ENCODE data around the gene ZNF837. TPM values are rescaled to one million over a fixed set of nuclear protein-coding genes. Genes with fewer than 3 reads are reported as not detected.

ZNF837 gene
- total and polyA plus RNA-seq, 2 of the 13 experiments (the other 11 are each of a cell fraction or from before 2014, with no cell fraction given), result 0.29 to 1.3 TPM

DNA sequence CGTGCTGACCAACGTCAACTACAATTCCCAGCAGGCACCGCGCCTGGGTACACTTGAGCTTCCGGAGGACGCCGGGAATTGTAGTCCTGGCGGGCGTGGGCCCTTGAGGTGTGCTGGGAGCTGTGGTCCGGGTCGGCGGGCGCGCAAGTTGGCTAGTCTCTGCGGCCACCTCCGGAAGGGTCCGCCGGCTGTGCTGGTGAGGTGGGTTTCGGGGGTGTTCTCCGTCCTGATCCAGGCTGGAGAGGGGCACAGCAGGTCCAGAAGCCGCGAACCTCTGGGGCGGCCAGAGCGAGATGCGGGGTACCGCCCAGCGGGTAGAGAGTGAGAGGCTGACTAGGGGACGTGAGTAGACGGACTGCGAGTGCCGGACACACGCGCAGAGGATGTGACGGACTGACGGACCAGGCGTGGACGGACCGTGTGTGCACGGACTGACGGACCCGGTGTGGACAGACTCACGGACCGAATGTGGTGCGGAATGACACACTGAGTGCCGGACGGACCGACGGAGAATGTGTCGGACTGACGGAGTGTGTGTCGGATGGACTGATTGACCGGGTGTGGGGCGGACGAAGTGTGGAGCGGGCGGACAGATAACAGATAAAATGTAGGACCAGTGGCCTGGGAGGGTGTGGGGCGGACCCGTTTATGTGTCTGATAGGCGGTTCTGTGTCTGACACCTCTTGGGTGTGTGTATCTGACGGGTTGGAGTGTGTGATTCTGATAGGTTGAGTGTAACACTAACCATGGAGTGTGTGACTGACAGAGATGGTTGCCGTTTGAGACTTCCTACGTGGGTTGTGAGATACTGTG lies 53.7 kb downstream of the ZNF837 start, which contains the start of gene ZSCAN22 (continued):
- TF ChIP-seq ZNF652 (CRISPR knock-in tag; IDR thresholded peaks at IDR 0.05; ENCODE audit: borderline replicate concordance, low read depth), result 0 out of 2 replicates have a peak, but pooled peaks have one; percentile 24
- peak; percentile 87 for TF ChIP-seq ZNF772 (CRISPR knock-in tag; IDR thresholded peaks at IDR 0.05)
- TF ChIP-seq ZNF205 (CRISPR knock-in tag; IDR thresholded peaks at IDR 0.05), result no peak
- TF ChIP-seq, protein P1, sequence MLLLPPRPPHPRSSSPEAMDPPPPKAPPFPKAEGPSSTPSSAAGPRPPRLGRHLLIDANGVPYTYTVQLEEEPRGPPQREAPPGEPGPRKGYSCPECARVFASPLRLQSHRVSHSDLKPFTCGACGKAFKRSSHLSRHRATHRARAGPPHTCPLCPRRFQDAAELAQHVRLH (CRISPR knock-in tag; IDR thresholded peaks at IDR 0.05; ENCODE audit: borderline replicate concordance, low read depth), result peak; percentile 67; the same call in 1 of the 2 replicates
- TF ChIP-seq, protein P2, sequence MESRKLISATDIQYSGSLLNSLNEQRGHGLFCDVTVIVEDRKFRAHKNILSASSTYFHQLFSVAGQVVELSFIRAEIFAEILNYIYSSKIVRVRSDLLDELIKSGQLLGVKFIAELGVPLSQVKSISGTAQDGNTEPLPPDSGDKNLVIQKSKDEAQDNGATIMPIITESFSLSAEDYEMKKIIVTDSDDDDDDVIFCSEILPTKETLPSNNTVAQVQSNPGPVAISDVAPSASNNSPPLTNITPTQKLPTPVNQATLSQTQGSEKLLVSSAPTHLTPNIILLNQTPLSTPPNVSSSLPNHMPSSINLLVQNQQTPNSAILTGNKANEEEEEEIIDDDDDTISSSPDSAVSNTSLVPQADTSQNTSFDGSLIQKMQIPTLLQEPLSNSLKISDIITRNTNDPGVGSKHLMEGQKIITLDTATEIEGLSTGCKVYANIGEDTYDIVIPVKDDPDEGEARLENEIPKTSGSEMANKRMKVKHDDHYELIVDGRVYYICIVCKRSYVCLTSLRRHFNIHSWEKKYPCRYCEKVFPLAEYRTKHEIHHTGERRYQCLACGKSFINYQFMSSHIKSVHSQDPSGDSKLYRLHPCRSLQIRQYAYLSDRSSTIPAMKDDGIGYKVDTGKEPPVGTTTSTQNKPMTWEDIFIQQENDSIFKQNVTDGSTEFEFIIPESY (CRISPR knock-in tag; IDR thresholded peaks at IDR 0.05), result no peak
- TF ChIP-seq ZSCAN21 (CRISPR knock-in tag; IDR thresholded peaks at IDR 0.05; ENCODE audit: borderline replicate concordance), result peak; percentile 72; the same call in 1 of the 2 replicates
- TF ChIP-seq MAFG (CRISPR knock-in tag; IDR thresholded peaks at IDR 0.05), result no peak
- TF ChIP-seq, protein P3, sequence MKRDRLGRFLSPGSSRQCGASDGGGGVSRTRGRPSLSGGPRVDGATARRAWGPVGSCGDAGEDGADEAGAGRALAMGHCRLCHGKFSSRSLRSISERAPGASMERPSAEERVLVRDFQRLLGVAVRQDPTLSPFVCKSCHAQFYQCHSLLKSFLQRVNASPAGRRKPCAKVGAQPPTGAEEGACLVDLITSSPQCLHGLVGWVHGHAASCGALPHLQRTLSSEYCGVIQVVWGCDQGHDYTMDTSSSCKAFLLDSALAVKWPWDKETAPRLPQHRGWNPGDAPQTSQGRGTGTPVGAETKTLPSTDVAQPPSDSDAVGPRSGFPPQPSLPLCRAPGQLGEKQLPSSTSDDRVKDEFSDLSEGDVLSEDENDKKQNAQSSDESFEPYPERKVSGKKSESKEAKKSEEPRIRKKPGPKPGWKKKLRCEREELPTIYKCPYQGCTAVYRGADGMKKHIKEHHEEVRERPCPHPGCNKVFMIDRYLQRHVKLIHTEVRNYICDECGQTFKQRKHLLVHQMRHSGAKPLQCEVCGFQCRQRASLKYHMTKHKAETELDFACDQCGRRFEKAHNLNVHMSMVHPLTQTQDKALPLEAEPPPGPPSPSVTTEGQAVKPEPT (CRISPR knock-in tag; IDR thresholded peaks at IDR 0.05; ENCODE audit: low read depth), result 0 out of 2 replicates have a peak, but pooled peaks have one; percentile 60
- peak; percentile 91; the same call in 1 of the 2 replicates for TF ChIP-seq ZNF44 (CRISPR knock-in tag; IDR thresholded peaks at IDR 0.05)
- no peak for TF ChIP-seq ZNF234 (CRISPR knock-in tag; conservative IDR thresholded peaks at IDR 0.05)
- TF ChIP-seq ZFY (CRISPR knock-in tag; IDR thresholded peaks at IDR 0.05), result peak; percentile 97
- 0 out of 2 replicates have a peak, but pooled peaks have one; percentile 20 for TF ChIP-seq RFX3 (CRISPR knock-in tag; IDR thresholded peaks at IDR 0.05)
- TF ChIP-seq NFIB (CRISPR knock-in tag; IDR thresholded peaks at IDR 0.05; ENCODE audit: borderline replicate concordance), result no peak
- TF ChIP-seq ZNF546 (CRISPR knock-in tag; conservative IDR thresholded peaks at IDR 0.05), result peak; percentile 85; the same call in 1 of the 2 replicates
- no peak for TF ChIP-seq ZNF160 (CRISPR knock-in tag; IDR thresholded peaks at IDR 0.05)
- no peak for TF ChIP-seq ATRX (CRISPR knock-in tag; IDR thresholded peaks at IDR 0.05; ENCODE audit: borderline replicate concordance)
- no peak; the same call in 1 of the 2 replicates for TF ChIP-seq ZFP82 (CRISPR knock-in tag; IDR thresholded peaks at IDR 0.05; ENCODE audit: borderline replicate concordance)
- TF ChIP-seq, protein P4, sequence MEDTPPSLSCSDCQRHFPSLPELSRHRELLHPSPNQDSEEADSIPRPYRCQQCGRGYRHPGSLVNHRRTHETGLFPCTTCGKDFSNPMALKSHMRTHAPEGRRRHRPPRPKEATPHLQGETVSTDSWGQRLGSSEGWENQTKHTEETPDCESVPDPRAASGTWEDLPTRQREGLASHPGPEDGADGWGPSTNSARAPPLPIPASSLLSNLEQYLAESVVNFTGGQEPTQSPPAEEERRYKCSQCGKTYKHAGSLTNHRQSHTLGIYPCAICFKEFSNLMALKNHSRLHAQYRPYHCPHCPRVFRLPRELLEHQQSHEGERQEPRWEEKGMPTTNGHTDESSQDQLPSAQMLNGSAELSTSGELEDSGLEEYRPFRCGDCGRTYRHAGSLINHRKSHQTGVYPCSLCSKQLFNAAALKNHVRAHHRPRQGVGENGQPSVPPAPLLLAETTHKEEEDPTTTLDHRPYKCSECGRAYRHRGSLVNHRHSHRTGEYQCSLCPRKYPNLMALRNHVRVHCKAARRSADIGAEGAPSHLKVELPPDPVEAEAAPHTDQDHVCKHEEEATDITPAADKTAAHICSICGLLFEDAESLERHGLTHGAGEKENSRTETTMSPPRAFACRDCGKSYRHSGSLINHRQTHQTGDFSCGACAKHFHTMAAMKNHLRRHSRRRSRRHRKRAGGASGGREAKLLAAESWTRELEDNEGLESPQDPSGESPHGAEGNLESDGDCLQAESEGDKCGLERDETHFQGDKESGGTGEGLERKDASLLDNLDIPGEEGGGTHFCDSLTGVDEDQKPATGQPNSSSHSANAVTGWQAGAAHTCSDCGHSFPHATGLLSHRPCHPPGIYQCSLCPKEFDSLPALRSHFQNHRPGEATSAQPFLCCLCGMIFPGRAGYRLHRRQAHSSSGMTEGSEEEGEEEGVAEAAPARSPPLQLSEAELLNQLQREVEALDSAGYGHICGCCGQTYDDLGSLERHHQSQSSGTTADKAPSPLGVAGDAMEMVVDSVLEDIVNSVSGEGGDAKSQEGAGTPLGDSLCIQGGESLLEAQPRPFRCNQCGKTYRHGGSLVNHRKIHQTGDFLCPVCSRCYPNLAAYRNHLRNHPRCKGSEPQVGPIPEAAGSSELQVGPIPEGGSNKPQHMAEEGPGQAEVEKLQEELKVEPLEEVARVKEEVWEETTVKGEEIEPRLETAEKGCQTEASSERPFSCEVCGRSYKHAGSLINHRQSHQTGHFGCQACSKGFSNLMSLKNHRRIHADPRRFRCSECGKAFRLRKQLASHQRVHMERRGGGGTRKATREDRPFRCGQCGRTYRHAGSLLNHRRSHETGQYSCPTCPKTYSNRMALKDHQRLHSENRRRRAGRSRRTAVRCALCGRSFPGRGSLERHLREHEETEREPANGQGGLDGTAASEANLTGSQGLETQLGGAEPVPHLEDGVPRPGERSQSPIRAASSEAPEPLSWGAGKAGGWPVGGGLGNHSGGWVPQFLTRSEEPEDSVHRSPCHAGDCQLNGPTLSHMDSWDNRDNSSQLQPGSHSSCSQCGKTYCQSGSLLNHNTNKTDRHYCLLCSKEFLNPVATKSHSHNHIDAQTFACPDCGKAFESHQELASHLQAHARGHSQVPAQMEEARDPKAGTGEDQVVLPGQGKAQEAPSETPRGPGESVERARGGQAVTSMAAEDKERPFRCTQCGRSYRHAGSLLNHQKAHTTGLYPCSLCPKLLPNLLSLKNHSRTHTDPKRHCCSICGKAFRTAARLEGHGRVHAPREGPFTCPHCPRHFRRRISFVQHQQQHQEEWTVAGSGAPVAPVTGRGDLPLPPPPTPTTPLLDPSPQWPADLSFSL (CRISPR knock-in tag; IDR thresholded peaks at IDR 0.05), result peak; percentile 78; the same call in 1 of the 2 replicates
